HEK293 (cell line): ENCODE results near the gene APBA1.

Experiments
- CTCF ChIA-PET: fragments of 350-600 bp; formaldehyde crosslinking; extraction: SDS; loops from one replicate; lab custom pipeline; 2021; ENCODE audit warnings: antibody characterized with exemption; lab: Yijun Ruan, JAX
- POLR2A ChIA-PET: fragments of 300-600 bp; formaldehyde crosslinking; extraction: SDS; loops from one replicate; lab custom pipeline; 2020; ENCODE audit warnings: antibody characterized with exemption, inconsistent platforms; lab: Yijun Ruan, JAX
- H3K27ac ChIP-seq: fragments of 200-500 bp; sonication (Bioruptor generic); 2 replicates; pipeline ENCODE4 v1.5.1; 2014; ENCODE audit warnings: low read depth, low read length, control low read depth, inconsistent platforms; ENCODE audit errors: extremely low read depth
- H3K36me3 ChIP-seq, 2 experiments: fragments of 200-500 bp in 1 of 2; sonication (Bioruptor generic) in 1 of 2; 1 replicate in 1 of 2; 2 replicates in 1 of 2; pipeline ENCODE4 v1.5.1; 2014 to 2017; ENCODE audit warnings: inconsistent platforms in 2 of 2, low read length in 2 of 2; ENCODE audit not compliant: control insufficient read depth in 2 of 2, insufficient read depth in 1 of 2
- H3K4me1 ChIP-seq: fragments of 200-500 bp; sonication (Bioruptor generic); 2 replicates; pipeline ENCODE4 v1.5.1; 2014; ENCODE audit warnings: mild to moderate bottlenecking, low read length, inconsistent platforms; ENCODE audit not compliant: control insufficient read depth, insufficient read depth
- H3K4me3 ChIP-seq: 2 replicates; pipeline ENCODE4 v1.5.1; 2011; ENCODE audit warnings: low read depth, mild to moderate bottlenecking, control low read depth, low read length, moderate library complexity
- H3K9me3 ChIP-seq: fragments of 200-500 bp; sonication (Bioruptor generic); 2 replicates; pipeline ENCODE4 v1.5.1; 2014; ENCODE audit warnings: low read depth, low read length, inconsistent platforms; ENCODE audit not compliant: control insufficient read depth, insufficient read depth
- GLIS1 ChIP-seq: fragments of 450-650 bp; formaldehyde crosslinking; IDR thresholded peaks from 2 replicates; pipeline ENCODE4 v1.5.1; 2016; ENCODE audit warnings: missing biosample characterization, missing genetic modification characterization
- IKZF3 ChIP-seq: fragments of 450-650 bp; IDR thresholded peaks from 2 replicates; pipeline ENCODE4 v1.5.0; 2018; ENCODE audit warnings: missing biosample characterization, mild to moderate bottlenecking, missing genetic modification characterization, moderate library complexity
- PATZ1 ChIP-seq: fragments of 450-650 bp; formaldehyde crosslinking; IDR thresholded peaks from 2 replicates; pipeline ENCODE4 v1.5.1; 2016; ENCODE audit warnings: missing biosample characterization, missing genetic modification characterization
- REPIN1 ChIP-seq: fragments of 450-650 bp; formaldehyde crosslinking; IDR thresholded peaks from 2 replicates; pipeline ENCODE4 v1.5.1; 2017; ENCODE audit warnings: missing biosample characterization, missing genetic modification characterization, low read depth
- SCRT1 ChIP-seq: fragments of 450-650 bp; formaldehyde crosslinking; IDR thresholded peaks from 2 replicates; pipeline ENCODE4 v1.5.1; 2016; ENCODE audit warnings: missing biosample characterization, missing genetic modification characterization, borderline replicate concordance
- SP7 ChIP-seq: fragments of 450-650 bp; formaldehyde crosslinking; IDR thresholded peaks from 2 replicates; pipeline ENCODE4 v1.5.1; 2016; ENCODE audit warnings: missing biosample characterization, missing genetic modification characterization
- TCF7L2 ChIP-seq: IDR thresholded peaks from 2 replicates; pipeline ENCODE4 v1.6.1; 2011; ENCODE audit warnings: low read depth, mild to moderate bottlenecking, inconsistent platforms, low read length, moderate library complexity, borderline replicate concordance
- TRIM28 ChIP-seq: IDR thresholded peaks from 2 replicates; pipeline ENCODE4 v1.6.1; 2011; ENCODE audit warnings: low read length, control low read depth, borderline replicate concordance
- ZBTB48 ChIP-seq: fragments of 450-650 bp; formaldehyde crosslinking; IDR thresholded peaks from 2 replicates; pipeline ENCODE4 v1.5.1; 2016; ENCODE audit warnings: missing biosample characterization, missing genetic modification characterization
- ZBTB49 ChIP-seq: fragments of 450-650 bp; formaldehyde crosslinking; IDR thresholded peaks from 2 replicates; pipeline ENCODE4 v1.5.1; 2016; ENCODE audit warnings: missing biosample characterization, missing genetic modification characterization, low read depth
- ZNF112 ChIP-seq: fragments of 450-650 bp; formaldehyde crosslinking; IDR thresholded peaks from 2 replicates; pipeline ENCODE4 v1.5.0; 2017; ENCODE audit warnings: missing biosample characterization, missing genetic modification characterization
- ZNF138 ChIP-seq: fragments of 450-650 bp; formaldehyde crosslinking; IDR thresholded peaks from 2 replicates; pipeline ENCODE4 v1.5.1; 2016; ENCODE audit warnings: missing biosample characterization, missing genetic modification characterization, borderline replicate concordance
- ZNF169 ChIP-seq: fragments of 450-650 bp; formaldehyde crosslinking; IDR thresholded peaks from 2 replicates; pipeline ENCODE4 v1.5.1; 2016; ENCODE audit warnings: missing biosample characterization, missing genetic modification characterization
- ZNF211 ChIP-seq: fragments of 450-650 bp; formaldehyde crosslinking; IDR thresholded peaks from 2 replicates; pipeline ENCODE4 v1.5.1; 2016; ENCODE audit warnings: low read depth, missing biosample characterization, missing genetic modification characterization
- ZNF223 ChIP-seq: fragments of 450-650 bp; formaldehyde crosslinking; IDR thresholded peaks from 2 replicates; pipeline ENCODE4 v1.5.1; 2016; ENCODE audit warnings: missing biosample characterization, missing genetic modification characterization
- ZNF239 ChIP-seq: fragments of 450-650 bp; formaldehyde crosslinking; IDR thresholded peaks from 2 replicates; pipeline ENCODE4 v1.5.1; 2016; ENCODE audit warnings: missing biosample characterization, missing genetic modification characterization
- ZNF248 ChIP-seq: fragments of 450-650 bp; formaldehyde crosslinking; IDR thresholded peaks from 2 replicates; pipeline ENCODE4 v1.5.1; 2017; ENCODE audit warnings: missing biosample characterization, missing genetic modification characterization
- ZNF266 ChIP-seq: fragments of 450-650 bp; formaldehyde crosslinking; IDR thresholded peaks from 2 replicates; pipeline ENCODE4 v1.5.1; 2016; ENCODE audit warnings: missing biosample characterization, missing genetic modification characterization, low read depth
- ZNF274 ChIP-seq, 2 experiments: fragments of 200-500 bp in 1 of 2; fragments of 450-650 bp in 1 of 2; sonication (Bioruptor generic) in 1 of 2; formaldehyde crosslinking in 1 of 2; IDR thresholded peaks; 2 replicates each; pipeline versions ENCODE4 v1.5.1 to v1.6.1; 2014 to 2016; ENCODE audit warnings: borderline replicate concordance in 1 of 2, inconsistent platforms in 1 of 2, low read length in 1 of 2, missing biosample characterization in 1 of 2, missing genetic modification characterization in 1 of 2
- ZNF280C ChIP-seq: fragments of 450-650 bp; formaldehyde crosslinking; IDR thresholded peaks from 2 replicates; pipeline ENCODE4 v1.5.1; 2016; ENCODE audit warnings: missing biosample characterization, missing genetic modification characterization
- ZNF433 ChIP-seq: fragments of 450-650 bp; formaldehyde crosslinking; IDR thresholded peaks from 2 replicates; pipeline ENCODE4 v1.5.1; 2016; ENCODE audit warnings: missing biosample characterization, missing genetic modification characterization, low read depth
- ZNF621 ChIP-seq: fragments of 450-650 bp; formaldehyde crosslinking; IDR thresholded peaks from 2 replicates; pipeline ENCODE4 v1.5.1; 2017; ENCODE audit warnings: missing biosample characterization, missing genetic modification characterization
- ZNF660 ChIP-seq: fragments of 450-650 bp; IDR thresholded peaks from 2 replicates; pipeline ENCODE4 v1.5.1; 2018; ENCODE audit warnings: missing biosample characterization, mild to moderate bottlenecking, missing genetic modification characterization
- ZNF704 ChIP-seq: fragments of 450-650 bp; formaldehyde crosslinking; IDR thresholded peaks from 2 replicates; pipeline ENCODE4 v1.5.1; 2016; ENCODE audit warnings: missing biosample characterization, missing genetic modification characterization
- ZXDB ChIP-seq: fragments of 450-650 bp; formaldehyde crosslinking; IDR thresholded peaks from 2 replicates; pipeline ENCODE4 v1.5.1; 2016; ENCODE audit warnings: missing biosample characterization, missing genetic modification characterization
- TF ChIP-seq, protein P1 (sequence below): fragments of 450-650 bp; formaldehyde crosslinking; IDR thresholded peaks from 2 replicates; pipeline ENCODE4 v1.5.1; 2017; ENCODE audit warnings: missing biosample characterization, missing genetic modification characterization

Gene APBA1

GRCh38 chr9:69672596-69673310, 582 bp upstream of the APBA1 start:
- POLR2A ChIA-PET: interaction anchor here (0.8 to 1.5 kb wide), 3 partner anchors 11 to 87 kb away, joined by 4 to 6 read pairs (median 5); partner anchors contain the start of gene PTAR1
- Histone ChIP-seq H3K4me1 (0 out of 2 replicates have a peak, but pooled peaks cover 3% of the 10 kb centered on the region), H3K9me3 (no peaks in the 10 kb centered on the region), H3K27ac (peak overlapping the region; percentile 76), H3K36me3 (no peaks in the 10 kb centered on the region), H3K4me3 (peak overlapping the region; percentile 64)
- CTCF ChIA-PET: interaction anchor here (0.6 to 3.2 kb wide), 40 partner anchors 10 to 900 kb away, joined by 3 to 23 read pairs (median 4); partner anchors contain the start of gene PTAR1
- no peak for TF ChIP-seq SCRT1
- no peak for TF ChIP-seq ZNF138
- TF ChIP-seq ZNF660 (tag by site-specific recombination): peak; percentile 94
- no peak for TF ChIP-seq ZNF433 (tag by site-specific recombination)
- TF ChIP-seq ZBTB48 (tag by site-specific recombination): peak; percentile 94
- peak; percentile 56; the same call in 1 of the 2 replicates for TF ChIP-seq TRIM28
- no peak for TF ChIP-seq ZNF112 (tag by site-specific recombination)
- TF ChIP-seq ZNF621: no peak
- TF ChIP-seq ZNF704 (tag by site-specific recombination): no peak
- TF ChIP-seq IKZF3 (tag by site-specific recombination): peak; percentile 61; the same call in 1 of the 2 replicates
- TF ChIP-seq ZNF169 (tag by site-specific recombination): no peak
- no peak for TF ChIP-seq ZNF248 (tag by site-specific recombination)
- no peak for TF ChIP-seq ZNF274 (IDR thresholded peaks at IDR 0.05; ENCODE audit: low read length)
- TF ChIP-seq ZNF274 (tag by site-specific recombination; IDR thresholded peaks at IDR 0.05; ENCODE audit: borderline replicate concordance): no peak
- no peak for TF ChIP-seq ZBTB49 (tag by site-specific recombination)
- TF ChIP-seq, protein P1, sequence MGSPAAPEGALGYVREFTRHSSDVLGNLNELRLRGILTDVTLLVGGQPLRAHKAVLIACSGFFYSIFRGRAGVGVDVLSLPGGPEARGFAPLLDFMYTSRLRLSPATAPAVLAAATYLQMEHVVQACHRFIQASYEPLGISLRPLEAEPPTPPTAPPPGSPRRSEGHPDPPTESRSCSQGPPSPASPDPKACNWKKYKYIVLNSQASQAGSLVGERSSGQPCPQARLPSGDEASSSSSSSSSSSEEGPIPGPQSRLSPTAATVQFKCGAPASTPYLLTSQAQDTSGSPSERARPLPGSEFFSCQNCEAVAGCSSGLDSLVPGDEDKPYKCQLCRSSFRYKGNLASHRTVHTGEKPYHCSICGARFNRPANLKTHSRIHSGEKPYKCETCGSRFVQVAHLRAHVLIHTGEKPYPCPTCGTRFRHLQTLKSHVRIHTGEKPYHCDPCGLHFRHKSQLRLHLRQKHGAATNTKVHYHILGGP (tag by site-specific recombination): no peak
- TF ChIP-seq ZNF266 (tag by site-specific recombination): no peak
- TF ChIP-seq ZNF239 (tag by site-specific recombination): no peak
- TF ChIP-seq REPIN1 (tag by site-specific recombination): no peak
- no peak for TF ChIP-seq TCF7L2
- TF ChIP-seq ZNF280C (tag by site-specific recombination): no peak
- peak; percentile 64 for TF ChIP-seq GLIS1 (tag by site-specific recombination)
- TF ChIP-seq ZXDB (tag by site-specific recombination): peak; percentile 61
- TF ChIP-seq PATZ1 (tag by site-specific recombination): peak; percentile 25; the same call in 1 of the 2 replicates
- TF ChIP-seq ZNF211 (tag by site-specific recombination): no peak
- TF ChIP-seq ZNF223 (tag by site-specific recombination): no peak
- peak; percentile 40; the same call in 1 of the 2 replicates for TF ChIP-seq SP7
